Esophagus muscularis mucosa (tissue), 4 donors: ENCODE results near the gene PIK3R5. TPM values are rescaled to one million over a fixed set of nuclear protein-coding genes. Genes with fewer than 3 reads are reported as not detected.
A peak's percentile ranks its signal among the peaks of the same experiment; 100 is the strongest.
"Not testable (repeated sequence)": the region's sequence is repeated elsewhere in the genome, so short reads cannot be mapped to it uniquely, and the experiment has no call there.

ENCODE experiments used
- DNase-seq: peaks from one replicate; pipeline ENCODE4 v3.0.0-alpha.2; 2017; ENCODE audit errors: extremely low spot score
- H3K27ac ChIP-seq, 4 donors: fragments of 200-600 bp; sonication (generic); replicated peaks in 1 of 4; 1 replicate in 3 of 4; 2 replicates in 1 of 4; pipeline ENCODE4 v1.5.1; 2016 to 2019; ENCODE audit warnings: mild to moderate bottlenecking in 1 of 4
- H3K27me3 ChIP-seq, 4 donors: fragments of 200-600 bp; sonication (generic); one replicate each; pipeline versions ENCODE4 v1.5.1 to v1.6.0; 2016 to 2019
- H3K36me3 ChIP-seq, 4 donors: fragments of 200-600 bp; sonication (generic); one replicate each; pipeline ENCODE4 v1.5.1; 2016 to 2019
- H3K4me1 ChIP-seq, 4 donors: fragments of 200-600 bp; sonication (generic); one replicate each; pipeline ENCODE4 v1.5.1; 2016 to 2019
- H3K4me3 ChIP-seq, 4 donors: fragments of 200-600 bp; sonication (generic); 1 replicate in 2 of 4; 2 replicates in 2 of 4; pipeline ENCODE4 v1.5.1; 2016 to 2019; ENCODE audit warnings: mild to moderate bottlenecking in 4 of 4, moderate library complexity in 1 of 4
- H3K9me3 ChIP-seq, 4 donors: fragments of 200-600 bp; sonication (generic); 1 replicate in 3 of 4; 2 replicates in 1 of 4; pipeline ENCODE4 v1.5.1; 2016 to 2019
- EP300 ChIP-seq: sonication (generic); formaldehyde crosslinking; IDR thresholded peaks from one replicate; pipeline ENCODE4 v1.6.1; 2017; ENCODE audit warnings: antibody characterized with exemption
- POLR2A ChIP-seq: fragments of 450-650 bp; IDR thresholded peaks from one replicate; pipeline ENCODE4 v1.6.1; 2017; ENCODE audit warnings: antibody characterized with exemption, moderate library complexity, mild to moderate bottlenecking, low read depth
- POLR2AphosphoS5 ChIP-seq, 2 donors: sonication (generic); formaldehyde crosslinking; IDR thresholded peaks; one replicate each; pipeline ENCODE4 v1.6.1; 2017; ENCODE audit warnings: antibody characterized with exemption in 2 of 2
- WGBS: methylation state at CpG from one replicate; pipeline ENCODE4 v1.1.5; 2018; 5-methylcytosine and 5-hydroxymethylcytosine counted together
- intact Hi-C: fragments of 100-400 bp; cut with DNase I; formaldehyde crosslinking; loops from one replicate; pipeline ENCODE4 v1.15.1; 2023
- total RNA-seq, 4 donors: library from RNA; depleted of rRNA; stranded (reverse); fragments of >200 nt; gene quantifications; one replicate each; pipeline versions ENCODE4 v1.1.0 to v1.2.1, GENCODE V29; 2016
- TF ChIP-seq, protein P1 (sequence below), 3 experiments: fragments of 200-600 bp in 2 of 3; fragments of 450-650 bp in 1 of 3; sonication (generic) in 2 of 3; IDR thresholded peaks; one replicate each; pipeline ENCODE4 v1.5.1; 2017 to 2019; ENCODE audit warnings: antibody characterized with exemption in 3 of 3, mild to moderate bottlenecking in 2 of 3, moderate library complexity in 1 of 3

Gene PIK3R5
- total RNA-seq, 4 donors from 2014 or later = 7.0 to 16.2 (median 9.6) TPM

DNA sequence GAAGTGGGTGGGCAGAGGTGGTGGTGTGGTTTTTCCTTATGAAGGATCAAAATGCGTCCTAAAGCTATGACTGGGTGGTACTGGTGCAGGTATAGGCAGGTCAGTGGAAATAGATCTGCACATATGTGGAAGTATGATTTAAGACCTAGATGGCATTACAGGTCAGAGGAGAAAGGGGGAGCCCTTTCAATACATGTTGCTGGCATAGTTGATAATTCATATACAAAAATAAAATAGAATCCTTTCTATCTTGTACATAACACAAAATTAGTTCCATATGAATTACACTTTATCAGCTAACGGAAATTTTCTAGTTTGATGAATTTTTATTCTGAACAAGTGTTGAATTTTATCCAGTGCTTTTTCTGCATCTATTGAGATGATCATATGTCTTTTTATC is 20.8 kb upstream of the PIK3R5 start:
- no peaks in the 10 kb centered on the region for H3K9me3 ChIP-seq
- no peaks in the 10 kb centered on the region for H3K4me1 ChIP-seq
- H3K27me3 ChIP-seq = no peaks in the 10 kb centered on the region
- DNase-seq = no peak
- TF ChIP-seq POLR2AphosphoS5 (IDR thresholded peaks at IDR 0.05) (no peak), EP300 (no peak), POLR2A (no peak)
- TF ChIP-seq, protein P1, sequence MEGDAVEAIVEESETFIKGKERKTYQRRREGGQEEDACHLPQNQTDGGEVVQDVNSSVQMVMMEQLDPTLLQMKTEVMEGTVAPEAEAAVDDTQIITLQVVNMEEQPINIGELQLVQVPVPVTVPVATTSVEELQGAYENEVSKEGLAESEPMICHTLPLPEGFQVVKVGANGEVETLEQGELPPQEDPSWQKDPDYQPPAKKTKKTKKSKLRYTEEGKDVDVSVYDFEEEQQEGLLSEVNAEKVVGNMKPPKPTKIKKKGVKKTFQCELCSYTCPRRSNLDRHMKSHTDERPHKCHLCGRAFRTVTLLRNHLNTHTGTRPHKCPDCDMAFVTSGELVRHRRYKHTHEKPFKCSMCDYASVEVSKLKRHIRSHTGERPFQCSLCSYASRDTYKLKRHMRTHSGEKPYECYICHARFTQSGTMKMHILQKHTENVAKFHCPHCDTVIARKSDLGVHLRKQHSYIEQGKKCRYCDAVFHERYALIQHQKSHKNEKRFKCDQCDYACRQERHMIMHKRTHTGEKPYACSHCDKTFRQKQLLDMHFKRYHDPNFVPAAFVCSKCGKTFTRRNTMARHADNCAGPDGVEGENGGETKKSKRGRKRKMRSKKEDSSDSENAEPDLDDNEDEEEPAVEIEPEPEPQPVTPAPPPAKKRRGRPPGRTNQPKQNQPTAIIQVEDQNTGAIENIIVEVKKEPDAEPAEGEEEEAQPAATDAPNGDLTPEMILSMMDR (IDR thresholded peaks at IDR 0.05) = no peak
- WGBS = 84% methylated on average over 2 of the region's 2 CpGs
- no peaks in the 10 kb centered on the region for H3K36me3 ChIP-seq
- H3K4me3 ChIP-seq = no peak overlapping the region
- no peak overlapping the region for H3K27ac ChIP-seq
- intact Hi-C loops = no loop called here

DNA sequence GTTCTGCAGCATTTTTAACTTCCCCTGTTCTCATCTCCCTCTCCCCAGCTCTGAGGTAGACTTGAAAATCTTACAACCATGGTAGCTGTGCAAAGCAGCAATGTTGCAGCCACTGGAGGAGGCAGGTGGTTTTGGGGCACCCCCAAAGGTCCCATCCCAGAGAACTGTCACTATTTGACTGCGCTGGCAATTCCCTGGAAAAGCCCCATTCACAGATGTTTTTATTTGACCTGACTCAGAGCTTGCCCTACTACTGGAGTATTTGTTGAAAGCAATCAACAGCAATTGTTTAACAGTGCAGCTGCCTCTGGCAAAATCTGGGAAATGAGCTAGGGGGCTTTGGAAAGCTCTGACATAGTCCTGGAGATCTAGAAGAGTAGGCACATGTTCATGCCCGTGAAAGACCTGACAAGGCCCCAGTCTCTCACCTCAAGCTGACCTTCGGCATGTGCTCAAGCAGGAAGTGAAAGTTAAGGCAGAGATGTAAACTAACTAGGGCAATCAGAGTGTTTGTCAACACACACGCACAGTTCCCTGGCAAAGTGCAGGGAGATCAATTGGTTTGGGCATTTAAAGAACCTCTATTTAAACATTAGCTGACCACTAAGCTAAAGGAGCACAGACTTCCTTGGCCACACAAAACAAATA is 19.7 kb upstream of the PIK3R5 start:
- H3K4me3 ChIP-seq = no peak overlapping the region
- no peaks in the 10 kb centered on the region for H3K4me1 ChIP-seq
- H3K36me3 ChIP-seq = no peaks in the 10 kb centered on the region
- H3K27ac ChIP-seq = no peak overlapping the region
- intact Hi-C loops = no loop called here
- H3K9me3 ChIP-seq = no peaks in the 10 kb centered on the region
- WGBS = 84% methylated on average over 4 of the region's 4 CpGs
- no peaks in the 10 kb centered on the region for H3K27me3 ChIP-seq
- peak; percentile 75 for DNase-seq
- TF ChIP-seq POLR2AphosphoS5 (IDR thresholded peaks at IDR 0.05) (no peak), EP300 (no peak), POLR2A (no peak)
- TF ChIP-seq, protein P1 (IDR thresholded peaks at IDR 0.05) = no peak

DNA sequence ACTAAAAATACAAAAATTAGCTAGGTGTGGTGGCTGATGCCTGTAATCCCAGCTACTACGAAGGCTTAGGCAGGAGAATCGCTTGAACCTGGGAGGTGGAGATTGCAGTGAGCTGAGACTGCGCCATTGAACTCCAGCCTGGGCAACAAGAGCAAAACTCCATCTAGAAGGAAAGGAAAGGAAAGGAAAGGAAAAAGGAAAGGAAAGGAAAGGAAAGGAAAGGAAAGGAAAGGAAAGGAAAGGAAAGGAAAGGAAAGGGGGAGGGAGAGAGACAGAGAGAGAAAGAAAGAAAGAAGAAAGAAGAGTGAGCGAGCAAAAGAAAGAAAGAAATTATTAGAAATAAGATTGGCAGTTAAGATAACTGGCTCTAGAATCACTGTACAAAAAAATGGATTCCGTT is 18.7 kb upstream of the PIK3R5 start:
- intact Hi-C loops, H3K27ac ChIP-seq, H3K4me1 ChIP-seq, H3K27me3 ChIP-seq, H3K4me3 ChIP-seq, H3K9me3 ChIP-seq, DNase-seq, H3K36me3 ChIP-seq: not testable (repeated sequence)
- 97% methylated on average over 5 of the region's 5 CpGs for WGBS

DNA sequence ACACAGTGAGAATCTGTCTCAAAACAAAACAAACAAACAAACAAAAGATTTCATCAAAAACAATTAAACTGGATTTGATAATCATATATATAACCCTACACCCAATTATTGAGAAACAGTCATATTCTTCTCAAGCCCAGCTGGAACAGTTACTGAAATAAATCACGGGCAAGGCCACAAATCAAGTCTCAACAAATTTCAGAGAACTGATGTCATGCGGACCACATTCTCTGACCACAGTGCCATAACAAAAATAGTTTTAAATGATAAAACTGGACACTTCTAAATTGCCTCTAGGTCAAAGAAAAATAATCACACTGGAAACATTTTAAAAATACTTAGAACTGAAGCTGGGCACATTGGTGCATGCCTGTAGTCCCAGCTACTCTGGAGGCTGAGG is 15.9 kb upstream of the PIK3R5 start:
- Histone ChIP-seq H3K36me3 (no peaks in the 10 kb centered on the region), H3K4me1 (no peaks in the 10 kb centered on the region), H3K9me3 (no peaks in the 10 kb centered on the region), H3K4me3 (no peak overlapping the region), H3K27ac (no peak overlapping the region), H3K27me3 (no peaks in the 10 kb centered on the region)
- WGBS = 93% methylated on average over 2 of the region's 2 CpGs
- intact Hi-C loops = no loop called here
- DNase-seq = no peak
- no peak for TF ChIP-seq POLR2AphosphoS5 (IDR thresholded peaks at IDR 0.05)
- TF ChIP-seq POLR2A = no peak
- TF ChIP-seq EP300 = no peak
- TF ChIP-seq, protein P1 (IDR thresholded peaks at IDR 0.05) = no peak

DNA sequence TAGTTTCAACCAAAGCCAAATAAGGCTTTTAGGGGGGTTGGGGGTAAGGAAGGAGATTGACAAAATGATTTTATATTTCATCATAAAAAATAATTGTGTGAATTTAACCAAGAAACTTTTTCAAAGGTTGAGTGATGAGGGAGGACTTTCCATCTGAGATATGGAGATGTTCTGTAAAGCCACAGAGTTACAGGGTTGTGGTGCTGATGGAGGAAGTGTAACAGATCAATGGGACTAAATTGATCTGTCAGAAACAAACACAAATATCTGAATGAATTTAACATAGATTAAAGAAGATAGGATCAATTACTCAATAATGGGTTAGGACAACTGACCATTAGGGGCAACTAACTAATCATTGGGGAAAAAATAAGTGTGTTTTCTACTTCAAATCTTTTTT is 14.2 kb upstream of the PIK3R5 start:
- Histone ChIP-seq H3K4me1 (no peaks in the 10 kb centered on the region), H3K27me3 (no peaks in the 10 kb centered on the region), H3K9me3 (no peaks in the 10 kb centered on the region), H3K4me3 (no peak overlapping the region), H3K27ac (no peak overlapping the region), H3K36me3 (no peaks in the 10 kb centered on the region)
- TF ChIP-seq, protein P1 (IDR thresholded peaks at IDR 0.05) = no peak
- TF ChIP-seq EP300 (no peak), POLR2AphosphoS5 (IDR thresholded peaks at IDR 0.05) (no peak), POLR2A (no peak)
- intact Hi-C loops = no loop called here
- DNase-seq = no peak
